HuH-7.5 (cell line): ENCODE measurements around the gene PDIK1L.

Source experiments
- DNase-seq: peaks from one replicate; pipeline ENCODE4 v3.0.0; 2011; ENCODE audit warnings: low spot score

Gene PDIK1L

DNA sequence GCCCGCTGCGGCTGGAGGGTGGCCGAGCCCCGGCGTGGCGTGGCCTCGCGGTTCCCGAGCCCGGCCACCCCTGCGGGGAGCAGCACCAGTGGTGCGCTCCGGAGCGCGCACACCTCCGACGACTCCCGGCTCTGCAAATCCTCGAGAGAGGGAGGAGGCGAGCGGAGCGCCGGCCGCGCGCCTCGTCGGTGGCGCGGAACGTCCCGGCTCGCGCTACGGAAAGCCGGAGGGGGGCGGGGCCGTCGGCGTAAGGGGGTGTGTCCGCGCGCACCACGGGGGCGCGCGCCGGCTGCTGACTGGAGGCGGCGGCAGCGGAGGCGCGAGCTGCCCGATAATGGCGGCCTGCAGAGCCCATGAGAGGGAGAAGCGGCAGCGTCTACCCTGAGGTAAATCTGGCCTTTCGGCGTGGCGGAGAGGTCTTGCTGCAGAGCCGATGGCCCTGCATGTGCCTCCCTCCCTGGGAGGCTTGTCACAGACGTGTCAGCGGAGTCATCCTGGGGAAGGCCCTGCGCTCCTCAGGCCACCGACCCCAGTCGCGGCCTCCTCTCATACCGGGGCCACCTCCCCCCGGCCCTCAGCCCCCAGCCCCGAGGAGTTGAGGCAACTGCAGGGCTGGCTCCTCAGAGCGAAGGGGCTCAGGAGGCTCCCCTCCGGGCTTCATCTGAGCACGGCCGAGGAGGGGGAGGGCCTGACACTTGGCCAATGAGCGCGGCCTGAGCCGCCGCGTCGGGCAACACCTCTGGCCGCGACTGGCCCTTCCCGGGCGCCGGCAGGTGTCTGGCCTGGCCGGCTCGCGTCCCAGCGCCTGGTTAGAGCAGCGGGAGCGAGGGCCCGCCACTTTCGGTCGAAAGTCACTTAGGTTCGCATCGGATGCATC, at the start of gene PDIK1L:
Gene PDIK1L, plus strand, starts transcription at position 295 of the 877 bp plus-strand sequence. CDS start 2,485 bp downstream, outside the sequence.
- DNase-seq = peak; percentile 79

GRCh38 chr1:26064553-26064952, 47.1 kb upstream of the PDIK1L start:
- no peak for DNase-seq

DNA sequence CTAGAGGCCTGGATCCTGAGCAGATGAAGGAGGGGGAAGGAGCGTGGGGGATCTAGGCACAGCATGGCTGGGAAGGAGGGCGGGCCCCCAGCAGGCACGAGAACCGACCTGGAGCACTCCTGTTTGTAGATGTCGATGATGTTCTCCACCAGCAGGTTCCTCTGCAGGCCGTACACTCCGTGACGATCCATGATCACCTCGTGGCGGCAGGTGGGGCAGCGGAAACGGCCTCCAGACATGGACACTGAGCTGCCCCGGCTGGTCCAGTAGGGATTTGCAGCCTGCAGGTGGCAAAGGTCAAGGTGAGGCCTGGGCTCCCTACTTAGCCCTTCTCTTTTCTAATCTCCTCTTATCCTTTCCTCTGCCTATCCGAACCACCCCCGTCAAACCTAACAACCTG, 45.5 kb upstream of the PDIK1L start:
- DNase-seq = no peak

GRCh38 chr1:26066857-26067256, 44.8 kb upstream of the PDIK1L start:
- no peak for DNase-seq

GRCh38 chr1:26067432-26067911, 44.2 kb upstream of the PDIK1L start, which contains the start of gene TRIM63:
TRIM63 (minus strand) TSS chr1:26067630; CDS start chr1:26067494, 136 bp downstream.
- DNase-seq = no peak

- DNase-seq = no peak
Observed at GRCh38 chr1:26069941-26070295, 41.7 kb upstream of the PDIK1L start.

DNA sequence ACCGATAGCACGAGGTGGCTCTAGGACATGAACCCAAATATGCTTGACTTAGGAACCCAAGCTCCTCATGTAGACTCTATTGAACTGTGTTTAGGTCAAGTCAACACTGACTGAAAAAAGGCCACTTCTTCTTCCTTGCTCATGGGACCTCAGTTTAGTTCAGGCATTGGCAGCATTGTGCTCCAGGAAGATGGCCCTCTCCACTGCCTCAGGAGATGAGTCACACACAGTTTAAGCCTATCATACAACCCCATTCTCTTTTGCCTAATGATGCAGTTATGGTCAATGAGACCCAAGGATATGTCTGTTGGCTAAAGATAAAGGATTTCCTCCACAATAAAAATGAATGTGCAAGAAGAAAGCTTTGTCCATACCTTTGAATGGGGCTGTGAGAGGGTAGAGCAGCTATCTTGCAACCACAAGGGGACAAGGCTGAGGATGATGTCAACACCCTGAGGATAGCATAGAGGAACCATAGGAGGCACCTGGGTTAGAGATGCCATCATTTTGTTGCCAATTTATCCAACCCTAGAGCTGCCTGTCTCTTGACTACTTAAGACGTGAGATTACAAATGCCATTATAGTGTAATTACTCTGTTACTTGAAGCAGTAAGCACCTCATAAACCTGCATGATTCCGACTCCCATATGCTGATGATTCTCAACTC, 41.2 kb upstream of the PDIK1L start:
- DNase-seq = no peak

- DNase-seq = no peak
Observed at GRCh38 chr1:26070963-26071342, 40.7 kb upstream of the PDIK1L start.

- DNase-seq = no peak
Observed at GRCh38 chr1:26072305-26072704, 39.3 kb upstream of the PDIK1L start.

DNA sequence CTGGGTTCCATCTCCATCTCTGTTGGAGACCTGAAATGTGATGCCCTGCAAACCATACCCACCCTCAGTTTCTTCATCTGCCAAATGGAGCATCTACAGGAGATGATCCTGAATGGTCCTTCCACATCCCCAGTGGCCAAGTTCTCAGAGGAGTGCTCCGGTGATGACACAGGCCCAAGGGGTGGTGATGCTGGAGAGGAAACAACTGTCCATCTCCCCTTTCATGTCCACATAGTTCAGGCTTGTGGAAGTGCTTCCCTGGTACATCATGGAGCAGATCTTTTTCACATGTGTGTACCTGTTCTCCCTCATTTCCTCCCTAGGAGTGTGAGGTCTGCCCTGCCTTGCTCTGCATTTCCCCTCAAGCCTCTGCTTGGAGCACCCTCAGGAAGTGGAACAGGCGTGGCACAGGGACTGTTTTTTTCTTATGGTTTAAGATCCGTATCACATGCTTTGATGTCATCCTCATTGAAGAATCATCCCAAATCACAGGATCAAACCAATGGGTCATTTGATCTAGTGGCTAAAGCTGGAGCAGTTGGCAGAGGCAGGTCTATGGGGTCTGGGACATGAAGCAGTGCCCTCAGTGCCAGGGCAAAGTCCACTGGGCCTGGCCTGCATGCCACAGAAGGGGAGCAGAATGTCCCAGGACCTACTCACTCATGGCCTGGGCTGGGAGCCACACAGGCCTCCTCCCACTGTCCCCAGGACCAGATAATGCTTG, 36.0 kb upstream of the PDIK1L start:
- DNase-seq = no peak

GRCh38 chr1:26077524-26077923, 34.1 kb upstream of the PDIK1L start:
- DNase-seq = no peak

DNA sequence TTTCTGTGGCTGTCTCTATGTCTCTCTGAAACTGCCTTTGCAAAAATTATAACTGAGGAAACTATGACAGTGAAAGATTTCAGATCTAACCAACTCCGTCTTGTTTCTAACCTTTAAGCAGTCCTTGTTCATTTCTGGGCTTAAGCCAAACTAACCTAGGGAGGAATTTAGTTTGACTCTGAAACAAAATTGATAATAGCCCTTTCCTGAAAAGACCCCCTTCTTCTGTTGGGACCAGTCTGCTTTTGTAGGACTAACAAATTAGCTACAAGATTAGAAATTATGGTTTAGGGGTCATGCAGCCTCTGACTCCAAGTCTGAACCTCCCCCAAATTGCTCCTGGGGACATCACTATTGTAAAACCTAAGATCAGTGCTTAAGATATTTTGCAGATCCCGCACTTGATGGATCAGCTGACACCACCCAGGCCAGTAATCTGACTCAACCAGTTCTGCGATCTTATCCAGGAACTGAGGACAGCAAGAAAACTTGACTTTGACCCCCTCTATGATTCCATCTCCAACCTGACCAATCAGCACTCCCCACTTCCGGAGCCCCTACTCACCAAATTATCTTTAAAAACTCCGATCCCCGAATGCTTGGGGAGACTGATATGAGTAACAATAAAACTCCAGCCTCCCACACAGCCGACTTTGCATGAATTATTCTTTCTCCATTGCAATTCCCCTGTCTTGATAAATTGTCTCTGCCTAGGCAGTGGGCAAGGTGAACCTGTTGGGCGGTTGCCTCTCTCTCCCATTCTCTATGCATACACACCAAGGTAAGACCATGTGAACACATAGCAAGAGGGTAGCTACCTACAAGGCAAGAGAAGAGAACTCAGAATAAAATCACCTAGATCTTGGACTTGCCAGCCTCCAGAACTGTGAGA, 33.1 kb upstream of the PDIK1L start:
- DNase-seq = no peak

DNA sequence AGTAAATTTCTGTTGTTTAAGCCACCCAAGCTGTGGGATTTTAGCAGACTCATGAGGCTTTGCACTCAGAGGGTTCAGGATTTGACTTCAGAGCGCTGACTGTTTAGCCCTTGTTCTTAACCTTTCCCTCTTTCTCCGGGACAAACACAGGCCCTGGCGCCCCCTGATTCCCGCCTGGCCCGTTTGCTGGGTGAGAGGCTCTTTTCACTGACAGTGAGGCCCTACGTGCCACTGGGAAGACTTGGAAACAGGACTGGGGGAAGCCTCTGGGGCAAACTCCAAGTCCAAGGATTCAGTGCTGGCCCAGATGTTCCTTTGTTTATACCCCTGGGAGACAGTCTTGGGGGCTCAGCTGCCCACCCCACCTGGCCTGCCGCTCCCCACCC, 32.5 kb upstream of the PDIK1L start:
- DNase-seq = no peak

- DNase-seq = no peak
Observed at GRCh38 chr1:26079960-26080814, 31.4 kb upstream of the PDIK1L start.

GRCh38 chr1:26081267-26082019, 30.2 kb upstream of the PDIK1L start:
- no peak for DNase-seq

GRCh38 chr1:26082020-26082350, 29.6 kb upstream of the PDIK1L start:
- DNase-seq = no peak

DNA sequence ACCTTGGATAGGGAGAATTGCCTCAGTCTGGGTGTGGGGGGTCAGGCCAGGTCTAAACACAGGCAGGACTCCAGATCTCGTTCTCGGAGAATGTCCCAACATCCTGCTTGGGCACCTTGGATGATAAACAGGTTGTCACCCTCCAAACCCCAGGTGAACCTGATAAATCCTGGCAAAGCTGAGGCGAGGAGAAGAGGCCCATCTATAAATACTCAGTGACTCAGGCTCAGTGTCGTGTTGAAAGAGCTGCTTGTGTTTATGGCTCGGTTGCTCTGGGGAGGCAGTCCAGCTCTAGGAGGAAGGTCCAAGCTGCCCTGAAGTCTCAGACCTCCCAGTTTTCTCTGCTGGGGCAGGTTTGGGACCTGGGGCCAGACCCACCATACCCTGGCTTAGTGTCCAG, 28.4 kb upstream of the PDIK1L start:
- no peak for DNase-seq

DNA sequence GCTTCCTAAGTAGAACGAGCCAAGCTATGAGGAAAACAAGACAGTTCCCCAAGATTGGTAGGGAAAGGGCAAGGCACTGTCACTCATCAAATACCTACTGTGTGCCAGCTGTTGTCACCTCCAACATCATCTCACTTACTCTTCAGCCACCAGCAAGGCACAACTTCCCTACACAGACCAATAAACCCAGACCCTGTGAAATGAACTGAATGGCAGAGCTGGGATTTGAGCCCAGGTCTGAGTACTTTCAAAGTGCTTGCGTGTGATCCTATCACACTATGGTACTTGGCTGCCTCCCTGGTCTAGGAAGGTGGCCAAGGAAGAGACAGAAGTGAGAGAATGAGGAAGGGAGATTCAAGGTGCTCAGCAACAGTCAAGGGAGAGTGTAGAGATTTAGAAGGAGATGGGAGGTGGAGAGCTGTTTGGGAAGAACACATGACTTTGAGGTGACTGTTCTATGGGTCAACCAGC, 27.5 kb upstream of the PDIK1L start:
- no peak for DNase-seq

GRCh38 chr1:26084844-26085243, 26.8 kb upstream of the PDIK1L start:
- DNase-seq = no peak

GRCh38 chr1:26089125-26089524, 22.5 kb upstream of the PDIK1L start:
- no peak for DNase-seq
